Nephron progenitor cell (in vitro differentiated cells): ENCODE measurements around the gene CREBBP.

Experiments
- DNase-seq: peaks from one replicate; pipeline ENCODE4 v3.0.0; 2021
- H3K27ac Mint-ChIP-seq: 2 replicates; pipeline ENCODE4 v1.8.0; 2021; ENCODE audit warnings: mild to moderate bottlenecking, moderate library complexity, mixed read lengths
- H3K27me3 Mint-ChIP-seq: 2 replicates; pipeline ENCODE4 v1.8.0; 2021; ENCODE audit warnings: mild to moderate bottlenecking, low read depth, mixed read lengths; ENCODE audit not compliant: poor library complexity
- H3K36me3 Mint-ChIP-seq: 2 replicates; pipeline ENCODE4 v1.8.0; 2021; ENCODE audit warnings: low read depth, mixed read lengths
- H3K4me1 Mint-ChIP-seq: 2 replicates; pipeline ENCODE4 v1.8.0; 2021; ENCODE audit warnings: mixed read lengths
- H3K4me3 Mint-ChIP-seq: 2 replicates; pipeline ENCODE4 v1.8.0; 2021; ENCODE audit warnings: mild to moderate bottlenecking, moderate library complexity, mixed read lengths
- H3K9me3 Mint-ChIP-seq: 2 replicates; pipeline ENCODE4 v1.8.0; 2021; ENCODE audit warnings: mild to moderate bottlenecking, moderate library complexity, mixed read lengths
- TF ChIP-seq, protein P1 (sequence below): fragments of 200-600 bp; sonication (generic); IDR thresholded peaks from 2 replicates; pipeline ENCODE4 v1.5.0; 2021; ENCODE audit warnings: antibody characterized with exemption

CREBBP gene

GRCh38 chr16:3830625-3831254 is 49.8 kb downstream of the CREBBP start:
- TF ChIP-seq, protein P1, sequence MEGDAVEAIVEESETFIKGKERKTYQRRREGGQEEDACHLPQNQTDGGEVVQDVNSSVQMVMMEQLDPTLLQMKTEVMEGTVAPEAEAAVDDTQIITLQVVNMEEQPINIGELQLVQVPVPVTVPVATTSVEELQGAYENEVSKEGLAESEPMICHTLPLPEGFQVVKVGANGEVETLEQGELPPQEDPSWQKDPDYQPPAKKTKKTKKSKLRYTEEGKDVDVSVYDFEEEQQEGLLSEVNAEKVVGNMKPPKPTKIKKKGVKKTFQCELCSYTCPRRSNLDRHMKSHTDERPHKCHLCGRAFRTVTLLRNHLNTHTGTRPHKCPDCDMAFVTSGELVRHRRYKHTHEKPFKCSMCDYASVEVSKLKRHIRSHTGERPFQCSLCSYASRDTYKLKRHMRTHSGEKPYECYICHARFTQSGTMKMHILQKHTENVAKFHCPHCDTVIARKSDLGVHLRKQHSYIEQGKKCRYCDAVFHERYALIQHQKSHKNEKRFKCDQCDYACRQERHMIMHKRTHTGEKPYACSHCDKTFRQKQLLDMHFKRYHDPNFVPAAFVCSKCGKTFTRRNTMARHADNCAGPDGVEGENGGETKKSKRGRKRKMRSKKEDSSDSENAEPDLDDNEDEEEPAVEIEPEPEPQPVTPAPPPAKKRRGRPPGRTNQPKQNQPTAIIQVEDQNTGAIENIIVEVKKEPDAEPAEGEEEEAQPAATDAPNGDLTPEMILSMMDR, result no peak
- DNase-seq, result no peak
- Mint-ChIP-seq H3K27ac (no peak overlapping the region), H3K4me3 (no peak overlapping the region), H3K27me3 (peaks cover 2% of the 10 kb centered on the region), H3K36me3 (peaks cover 75% of the 10 kb centered on the region), H3K9me3 (peaks cover 44% of the 10 kb centered on the region), H3K4me1 (peaks cover 10% of the 10 kb centered on the region)

DNA sequence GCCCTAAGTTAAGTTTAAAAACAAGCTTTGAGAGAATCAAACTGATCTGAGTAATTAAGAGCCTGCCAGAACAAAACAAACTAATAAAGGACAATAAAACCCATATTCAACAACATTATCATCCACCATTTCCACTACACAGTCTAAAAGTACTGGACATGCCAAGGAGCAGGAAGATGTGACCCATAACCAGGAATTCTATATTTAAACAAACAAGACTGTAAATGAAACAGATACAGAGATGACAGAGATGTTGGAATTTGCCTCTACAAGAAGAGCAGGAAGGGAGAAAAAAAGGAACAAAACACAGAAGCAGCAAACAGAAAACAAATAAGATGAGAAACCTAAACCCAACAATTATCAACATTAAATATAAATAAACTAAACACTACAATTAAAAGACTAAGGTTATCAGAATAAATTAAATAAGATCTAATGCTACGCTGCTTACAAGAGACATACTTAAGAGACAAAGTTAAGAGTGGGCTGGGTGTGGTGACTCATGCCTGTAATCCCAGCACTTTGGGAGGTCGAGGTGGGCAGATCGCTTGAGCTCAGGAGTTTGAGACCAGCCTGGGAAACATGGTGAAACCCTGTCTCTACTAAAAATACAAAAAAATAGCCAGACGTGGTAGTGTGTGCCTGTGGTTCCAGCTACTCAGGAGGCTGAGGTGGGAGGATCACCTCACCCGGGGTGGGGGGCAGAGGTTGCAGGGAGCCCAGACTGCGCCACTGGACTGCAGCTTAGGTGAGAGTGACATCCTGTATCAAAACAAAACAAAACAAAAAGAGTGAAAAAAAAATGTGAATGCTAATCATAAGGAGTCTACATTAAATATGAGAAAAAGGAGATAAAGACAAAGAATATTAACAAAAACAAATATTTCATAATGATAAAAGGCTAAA is 50.6 kb downstream of the CREBBP start:
- Mint-ChIP-seq H3K36me3 (peaks cover 67% of the 10 kb centered on the region), H3K4me1 (peaks cover 17% of the 10 kb centered on the region), H3K27ac (peak overlapping the region; percentile 89), H3K4me3 (no peak overlapping the region), H3K27me3 (peaks cover 2% of the 10 kb centered on the region), H3K9me3 (peaks cover 41% of the 10 kb centered on the region)
- no peak for DNase-seq
- TF ChIP-seq, protein P1, result no peak

- DNase-seq, result no peak
- Mint-ChIP-seq H3K4me1 (peaks cover 55% of the 10 kb centered on the region), H3K4me3 (no peak overlapping the region), H3K36me3 (peaks cover 28% of the 10 kb centered on the region), H3K27me3 (peaks cover 5% of the 10 kb centered on the region), H3K9me3 (peaks cover 2% of the 10 kb centered on the region), H3K27ac (peak overlapping the region; percentile 9)
- TF ChIP-seq, protein P1, result no peak
These were observed 54.6 kb downstream of the CREBBP start for GRCh38 chr16:3825940-3826339.

DNA sequence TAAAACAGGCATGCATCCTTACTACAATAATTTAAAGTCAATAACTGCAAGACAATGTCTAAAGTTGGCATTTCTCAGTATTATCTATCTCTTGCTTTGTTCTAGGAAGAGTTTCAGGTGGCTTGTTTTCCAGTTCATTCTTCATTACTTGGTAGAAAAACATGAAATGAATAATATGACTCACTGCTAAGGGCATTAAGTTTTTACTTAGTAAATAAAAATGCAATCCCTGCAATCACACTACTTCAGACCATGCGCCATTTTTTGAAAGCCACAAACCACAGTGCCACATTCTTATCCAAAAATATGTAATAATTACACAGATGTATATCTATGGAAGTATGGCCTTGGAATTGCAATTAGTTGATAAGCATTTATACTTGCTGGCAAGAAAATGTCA is 55.4 kb downstream of the CREBBP start:
- no peak for DNase-seq
- Mint-ChIP-seq H3K27me3 (peaks cover 5% of the 10 kb centered on the region), H3K9me3 (no peaks in the 10 kb centered on the region), H3K36me3 (peaks cover 22% of the 10 kb centered on the region), H3K27ac (peak overlapping the region; percentile 30), H3K4me3 (no peak overlapping the region), H3K4me1 (peaks cover 55% of the 10 kb centered on the region)
- TF ChIP-seq, protein P1, result no peak

- Mint-ChIP-seq H3K36me3 (peaks cover 13% of the 10 kb centered on the region), H3K27me3 (peaks cover 5% of the 10 kb centered on the region), H3K4me3 (no peak overlapping the region), H3K9me3 (no peaks in the 10 kb centered on the region), H3K4me1 (peaks cover 57% of the 10 kb centered on the region), H3K27ac (peak overlapping the region; percentile 93)
- no peak for DNase-seq
- TF ChIP-seq, protein P1, result no peak
These were observed 56.3 kb downstream of the CREBBP start for GRCh38 chr16:3824121-3824795.
